RWPE2 (cell line): ENCODE data around the gene PCCA.

Source experiments
- ATAC-seq: fragments of 200-7000 bp; cut with Tn5 transposase; 3 replicates; pipeline ENCODE4 v1.9.1; 2021; ENCODE audit warnings: low read depth
- DNase-seq: peaks from one replicate; pipeline ENCODE4 v3.0.0-alpha.2; 2020; ENCODE audit warnings: low spot score
- H3K27ac ChIP-seq: fragments of 450-650 bp; 2 replicates; pipeline ENCODE4 v1.5.1; 2017; ENCODE audit warnings: mild to moderate bottlenecking; ENCODE audit not compliant: poor library complexity, severe bottlenecking
- H3K27me3 ChIP-seq: fragments of 250-450 bp; sonication (Bioruptor Pico); 2 replicates; pipeline ENCODE4 v1.5.1; 2021; ENCODE audit warnings: mild to moderate bottlenecking, moderate library complexity; ENCODE audit not compliant: insufficient read depth, poor library complexity, severe bottlenecking
- H3K36me3 ChIP-seq: fragments of 250-450 bp; sonication (Bioruptor Pico); 2 replicates; pipeline ENCODE4 v1.5.1; 2020; ENCODE audit warnings: low read depth, mild to moderate bottlenecking, moderate library complexity
- H3K4me1 ChIP-seq: fragments of 250-450 bp; sonication (Bioruptor Pico); 2 replicates; pipeline ENCODE4 v1.5.1; 2021; ENCODE audit warnings: mild to moderate bottlenecking, moderate library complexity; ENCODE audit not compliant: insufficient read depth, poor library complexity, severe bottlenecking
- H3K4me3 ChIP-seq: fragments of 250-450 bp; sonication (Bioruptor Pico); 2 replicates; pipeline ENCODE4 v1.5.1; 2021; ENCODE audit warnings: mild to moderate bottlenecking, moderate library complexity; ENCODE audit not compliant: severe bottlenecking
- H3K9me3 ChIP-seq: fragments of 250-450 bp; sonication (Bioruptor Pico); 2 replicates; pipeline ENCODE4 v1.5.1; 2021; ENCODE audit warnings: mild to moderate bottlenecking, moderate library complexity; ENCODE audit not compliant: severe bottlenecking
- CTCF ChIP-seq: fragments of 450-650 bp; IDR thresholded peaks from one replicate; pipeline ENCODE4 v1.5.1; 2017; ENCODE audit warnings: mild to moderate bottlenecking, moderate library complexity; ENCODE audit not compliant: poor library complexity, severe bottlenecking

The PCCA gene

GRCh38 chr13:100394005-100394695 lies 305.3 kb downstream of the PCCA start:
- H3K4me1 ChIP-seq = peaks cover 20% of the 10 kb centered on the region
- H3K27ac ChIP-seq = peak overlapping the region; percentile 85
- H3K36me3 ChIP-seq = no peaks in the 10 kb centered on the region; the same call in 1 of the 2 replicates
- H3K9me3 ChIP-seq = no peaks in the 10 kb centered on the region
- no peak for TF ChIP-seq CTCF
- H3K4me3 ChIP-seq = no peak overlapping the region
- no peak for ATAC-seq
- H3K27me3 ChIP-seq = no peaks in the 10 kb centered on the region
- no peak for DNase-seq

- Histone ChIP-seq H3K4me3 (no peak overlapping the region), H3K9me3 (no peaks in the 10 kb centered on the region), H3K36me3 (no peaks in the 10 kb centered on the region; the same call in 1 of the 2 replicates), H3K27me3 (no peaks in the 10 kb centered on the region), H3K27ac (no peak overlapping the region), H3K4me1 (peaks cover 20% of the 10 kb centered on the region)
- DNase-seq (no peak), ATAC-seq (no peak)
- TF ChIP-seq CTCF = no peak
Observed at GRCh38 chr13:100395698-100396373, 306.9 kb downstream of the PCCA start.

GRCh38 chr13:100396776-100397175 lies 307.9 kb downstream of the PCCA start:
- Histone ChIP-seq H3K4me1 (peaks cover 19% of the 10 kb centered on the region), H3K36me3 (no peaks in the 10 kb centered on the region; the same call in 1 of the 2 replicates), H3K27me3 (no peaks in the 10 kb centered on the region), H3K27ac (no peak overlapping the region), H3K4me3 (no peak overlapping the region), H3K9me3 (no peaks in the 10 kb centered on the region)
- ATAC-seq (no peak), DNase-seq (no peak)
- TF ChIP-seq CTCF = no peak

- Histone ChIP-seq H3K4me1 (peaks cover 11% of the 10 kb centered on the region), H3K36me3 (no peaks in the 10 kb centered on the region; the same call in 1 of the 2 replicates), H3K4me3 (no peak overlapping the region), H3K27me3 (no peaks in the 10 kb centered on the region), H3K9me3 (no peaks in the 10 kb centered on the region), H3K27ac (no peak overlapping the region)
- TF ChIP-seq CTCF = no peak
- ATAC-seq (no peak), DNase-seq (no peak)
Observed at GRCh38 chr13:100397627-100398026, 308.7 kb downstream of the PCCA start.

GRCh38 chr13:100398360-100398759 lies 309.5 kb downstream of the PCCA start:
- no peaks in the 10 kb centered on the region; the same call in 1 of the 2 replicates for H3K36me3 ChIP-seq
- H3K9me3 ChIP-seq = no peaks in the 10 kb centered on the region
- H3K27ac ChIP-seq = no peak overlapping the region
- no peak for ATAC-seq
- no peaks in the 10 kb centered on the region for H3K27me3 ChIP-seq
- H3K4me3 ChIP-seq = no peak overlapping the region
- peaks cover 6% of the 10 kb centered on the region for H3K4me1 ChIP-seq
- no peak for DNase-seq
- no peak for TF ChIP-seq CTCF
